Limb (tissue), 2 donors: ENCODE measurements around the gene HBQ1.
"Not testable (repeated sequence)": the region's sequence is repeated elsewhere in the genome, so short reads cannot be mapped to it uniquely, and the experiment has no call there.

Source experiments
- DNase-seq, 2 donors: peaks; one replicate each; pipeline ENCODE4 v3.0.0-alpha.2; 2016; ENCODE audit errors: extremely low spot score in 2 of 2

The HBQ1 gene

DNA sequence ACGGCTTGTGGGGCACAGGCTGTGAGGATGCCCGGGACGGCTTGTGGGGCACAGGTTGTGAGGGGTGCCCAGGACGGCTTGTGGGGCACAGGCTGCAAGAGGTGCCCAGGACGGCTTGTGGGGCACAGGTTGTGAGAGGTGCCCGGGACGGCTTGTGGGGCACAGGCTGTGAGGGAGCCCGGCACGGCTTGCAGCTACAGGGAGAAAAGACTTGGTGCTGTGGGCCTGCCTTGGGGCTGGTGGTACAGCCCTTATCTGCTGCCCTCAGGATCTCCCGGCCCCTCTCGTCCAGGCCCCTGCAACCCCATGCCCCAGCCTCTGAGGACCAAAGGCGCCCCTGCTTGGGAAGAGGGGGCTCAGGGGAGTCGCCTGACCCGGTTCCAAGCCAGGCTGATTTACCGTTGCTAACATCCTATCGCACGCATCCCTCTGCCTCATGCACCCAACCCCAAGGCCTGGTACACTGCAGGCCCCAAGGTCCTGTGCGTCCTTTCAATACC, 19.5 kb upstream of the HBQ1 start:
- no peak for DNase-seq

DNA sequence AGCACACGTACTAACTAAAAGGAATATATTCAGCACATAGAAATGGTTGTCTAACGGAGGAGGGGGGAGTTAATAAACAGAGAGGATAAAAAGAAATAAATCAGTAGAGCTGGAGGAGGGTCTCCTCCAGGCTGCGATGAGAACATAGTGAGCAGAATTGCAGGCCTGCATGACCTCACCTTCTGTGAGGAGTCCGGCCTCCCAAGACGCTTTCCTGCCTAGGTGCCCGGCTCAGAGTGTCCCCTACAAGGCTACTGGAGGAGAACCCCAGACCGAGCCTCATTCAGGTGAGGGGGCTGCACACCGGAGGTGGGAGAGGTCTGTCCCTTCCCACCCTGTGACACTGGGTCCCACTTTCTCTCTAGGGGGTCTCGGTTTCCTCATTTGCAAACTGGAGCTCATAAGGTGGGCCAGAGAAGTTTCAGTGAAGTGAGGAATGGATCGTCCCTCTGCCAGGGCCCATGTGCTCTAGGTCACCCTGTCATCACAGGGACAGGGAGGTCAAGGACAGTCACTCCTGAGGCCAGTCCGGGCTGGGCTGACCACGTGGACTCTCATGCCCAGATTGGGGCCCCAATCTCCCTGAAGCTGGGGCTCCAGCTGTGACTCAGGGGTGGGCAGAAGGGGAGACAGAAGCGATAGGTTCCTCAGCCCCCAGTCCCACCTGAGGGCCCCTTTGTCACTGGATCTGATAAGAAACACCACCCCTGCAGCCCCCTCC, 17.8 kb upstream of the HBQ1 start:
- no peak for DNase-seq

DNA sequence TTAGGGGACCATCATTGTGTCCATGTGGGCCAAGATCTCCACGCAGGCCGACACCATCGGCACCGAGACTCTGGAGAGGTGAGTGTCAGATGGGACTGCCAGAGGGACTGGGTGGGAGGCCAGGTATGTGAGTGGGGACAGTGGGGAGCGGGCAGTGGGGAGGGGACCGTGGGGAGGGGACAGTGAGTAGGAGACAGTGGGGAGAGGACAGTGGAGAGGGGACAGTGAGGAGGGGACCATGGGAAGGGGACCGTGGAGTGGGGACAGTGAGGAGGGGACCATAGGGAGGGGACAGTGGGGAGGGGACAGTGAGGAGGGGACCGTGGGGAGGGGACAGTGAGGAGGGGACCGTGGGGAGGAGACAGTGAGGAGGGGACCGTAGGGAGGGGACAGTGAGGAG, 17.1 kb upstream of the HBQ1 start:
- DNase-seq: not testable (repeated sequence)

DNA sequence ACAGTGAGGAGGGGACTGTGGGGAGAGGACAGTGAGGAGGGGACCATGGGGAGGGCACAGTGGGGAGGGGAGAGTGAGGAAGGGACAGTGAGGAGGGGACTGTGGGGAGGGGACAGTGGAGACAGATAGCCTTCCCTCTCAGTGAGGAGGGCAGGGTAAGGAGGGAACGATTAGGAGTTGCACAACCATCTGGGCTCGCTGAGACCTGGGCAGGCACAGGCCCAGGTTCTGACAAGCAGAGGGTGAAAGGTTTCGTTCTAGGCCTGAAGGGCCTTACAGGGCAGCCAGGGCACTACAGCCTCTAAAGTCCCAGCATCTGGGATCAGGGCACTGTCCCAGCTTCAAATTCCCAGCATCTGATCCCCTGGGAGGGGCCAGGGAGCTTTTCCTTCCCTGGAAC, 16.6 kb upstream of the HBQ1 start:
- not testable (repeated sequence) for DNase-seq

DNA sequence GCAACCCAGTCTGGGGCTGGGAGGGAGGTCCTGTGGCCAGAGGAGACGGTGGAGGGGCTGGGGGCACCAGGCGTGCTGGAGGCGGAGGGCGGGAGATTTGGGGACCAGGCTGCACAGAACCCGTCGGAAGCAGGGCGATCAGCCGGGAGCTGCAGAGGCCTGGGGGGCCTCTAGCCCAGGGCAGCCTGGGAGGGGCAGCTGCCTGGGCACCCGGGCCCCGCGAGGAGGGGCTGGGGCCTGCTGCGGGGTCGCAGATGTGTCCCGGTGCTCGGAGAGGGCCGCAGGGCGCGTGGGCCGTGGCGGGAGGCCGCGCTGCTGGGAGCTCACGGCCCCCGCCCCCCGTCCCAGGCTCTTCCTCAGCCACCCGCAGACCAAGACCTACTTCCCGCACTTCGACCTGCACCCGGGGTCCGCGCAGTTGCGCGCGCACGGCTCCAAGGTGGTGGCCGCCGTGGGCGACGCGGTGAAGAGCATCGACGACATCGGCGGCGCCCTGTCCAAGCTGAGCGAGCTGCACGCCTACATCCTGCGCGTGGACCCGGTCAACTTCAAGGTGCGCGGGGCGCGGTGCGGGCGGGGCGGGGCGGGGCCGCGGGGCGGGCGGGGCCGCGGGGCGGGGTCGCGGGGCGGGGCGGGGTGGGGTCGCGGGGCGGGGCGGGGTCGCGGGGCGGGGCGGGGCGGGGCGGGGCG, 16.0 kb upstream of the HBQ1 start:
- not testable (repeated sequence) for DNase-seq

DNA sequence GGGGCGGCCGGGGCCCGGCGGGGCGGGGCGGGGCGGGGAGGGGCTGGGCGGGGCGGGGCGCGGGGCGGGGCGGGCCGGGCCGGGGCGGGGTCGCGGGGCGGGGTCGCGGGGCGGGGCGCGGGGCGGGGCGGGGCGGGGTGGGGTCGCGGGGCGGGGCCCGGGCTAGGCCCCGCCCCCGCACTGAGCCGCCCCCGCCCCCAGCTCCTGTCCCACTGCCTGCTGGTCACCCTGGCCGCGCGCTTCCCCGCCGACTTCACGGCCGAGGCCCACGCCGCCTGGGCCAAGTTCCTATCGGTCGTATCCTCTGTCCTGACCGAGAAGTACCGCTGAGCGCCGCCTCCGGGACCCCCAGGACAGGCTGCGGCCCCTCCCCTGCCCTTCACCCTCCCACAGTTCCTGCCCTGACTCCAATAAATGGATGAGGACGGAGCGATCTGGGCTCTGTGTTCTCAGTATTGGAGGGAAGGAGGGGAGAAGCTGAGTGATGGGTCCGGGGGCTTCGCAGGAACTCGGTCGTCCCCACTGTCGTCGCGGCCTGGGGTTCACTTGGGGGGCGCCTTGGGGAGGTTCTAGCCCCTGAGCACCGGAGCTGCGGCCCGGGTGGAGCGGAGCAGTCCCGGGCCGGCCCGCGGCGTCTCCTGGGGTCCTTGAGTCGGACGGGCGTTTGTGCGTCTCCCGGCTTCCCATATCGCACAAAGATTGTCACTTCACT, 15.3 kb upstream of the HBQ1 start:
- DNase-seq: peak in 1 of 2 donors; percentile 32

DNA sequence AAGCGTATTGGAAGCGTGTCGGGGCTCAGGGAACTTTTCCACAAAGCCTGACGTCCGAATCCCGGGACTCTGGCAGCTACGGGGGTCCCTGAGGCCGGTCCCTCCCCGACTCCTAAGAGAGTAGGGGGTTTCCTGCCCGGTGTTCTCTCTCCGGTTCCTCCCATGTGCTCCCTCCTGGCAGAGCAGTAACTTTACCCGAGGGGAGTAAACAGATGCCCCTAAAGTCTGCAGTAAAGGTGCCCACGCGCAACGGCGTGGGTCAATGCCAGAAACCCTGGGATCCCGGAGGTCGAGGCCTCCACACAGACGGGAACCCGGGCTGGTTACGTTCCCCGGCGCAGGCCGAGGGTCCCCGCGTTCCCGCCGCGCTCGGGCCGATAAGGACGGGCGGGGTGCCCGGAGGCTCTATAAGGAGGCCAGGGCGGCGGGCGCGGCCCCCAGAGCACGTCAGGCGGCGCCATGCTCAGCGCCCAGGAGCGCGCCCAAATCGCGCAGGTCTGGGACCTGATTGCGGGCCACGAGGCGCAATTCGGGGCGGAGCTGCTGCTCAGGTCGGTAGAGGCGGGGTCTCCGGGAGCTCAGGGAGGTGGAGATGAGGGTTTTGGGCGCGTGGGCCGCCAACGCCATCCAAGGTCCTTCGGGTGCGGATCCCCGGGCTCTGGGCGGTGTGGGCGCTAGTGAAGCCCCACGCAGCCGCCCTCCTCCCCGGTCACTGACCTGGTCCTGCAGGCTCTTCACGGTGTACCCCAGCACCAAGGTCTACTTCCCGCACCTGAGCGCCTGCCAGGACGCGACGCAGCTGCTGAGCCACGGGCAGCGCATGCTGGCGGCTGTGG, 14.5 kb upstream of the HBQ1 start, which contains the start of gene HBM:
Gene HBM (plus strand): TSS at position 440 of the 836 bp plus-strand sequence. CDS start 20 bp downstream, at position 460.
- no peak for DNase-seq

DNA sequence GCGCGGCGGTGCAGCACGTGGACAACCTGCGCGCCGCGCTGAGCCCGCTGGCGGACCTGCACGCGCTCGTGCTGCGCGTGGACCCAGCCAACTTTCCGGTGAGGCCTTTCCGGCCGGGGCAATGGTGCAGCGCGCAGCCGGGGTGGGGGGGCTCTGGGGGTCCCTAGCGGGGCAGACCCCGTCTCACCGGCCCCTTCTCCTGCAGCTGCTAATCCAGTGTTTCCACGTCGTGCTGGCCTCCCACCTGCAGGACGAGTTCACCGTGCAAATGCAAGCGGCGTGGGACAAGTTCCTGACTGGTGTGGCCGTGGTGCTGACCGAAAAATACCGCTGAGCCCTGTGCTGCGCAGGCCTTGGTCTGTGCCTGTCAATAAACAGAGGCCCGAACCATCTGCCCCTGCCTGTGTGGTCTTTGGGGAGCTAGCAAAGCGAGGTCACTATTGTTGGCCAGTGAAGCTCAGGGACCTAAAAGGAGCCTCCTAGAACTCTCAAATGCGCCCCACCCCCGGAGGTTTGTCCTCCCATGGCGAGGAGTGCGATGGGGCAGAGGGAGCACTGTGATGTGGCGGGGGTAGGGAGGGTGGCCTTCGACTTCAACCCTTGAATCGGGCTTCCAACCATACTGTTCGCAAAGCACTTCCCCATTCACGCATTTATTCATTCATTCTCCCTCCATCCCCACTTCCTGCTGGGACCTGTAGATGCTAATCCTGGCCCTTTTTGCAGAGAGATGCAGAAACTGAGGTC, 13.7 kb upstream of the HBQ1 start:
- no peak for DNase-seq

DNA sequence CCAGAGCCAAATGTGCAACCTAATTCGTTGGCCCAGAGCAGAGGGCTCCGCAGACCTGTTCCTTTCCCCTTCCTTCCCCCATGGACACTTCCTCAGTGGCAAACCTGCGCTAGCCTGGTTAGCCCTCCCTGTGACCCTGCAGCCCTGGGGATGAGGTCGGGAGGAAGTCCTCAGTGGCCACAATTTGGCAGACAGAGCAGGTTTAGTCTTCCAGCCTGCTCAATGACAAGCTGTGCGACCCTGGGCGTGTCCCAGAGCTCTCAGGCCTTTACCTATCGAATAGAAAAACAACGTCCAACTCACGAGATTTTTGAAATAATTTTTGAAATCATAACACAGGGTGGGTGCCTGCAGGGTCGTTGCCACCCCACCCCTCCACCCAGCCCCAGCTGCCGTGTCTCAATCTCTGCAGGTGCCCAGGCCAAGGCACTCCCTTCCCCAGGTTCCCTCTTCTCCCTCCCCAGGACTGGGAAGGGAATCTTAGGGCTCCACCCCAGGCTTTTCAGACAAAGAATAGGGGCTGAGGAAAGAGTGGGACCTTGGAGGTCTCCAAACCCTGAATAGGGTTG, 13.1 kb upstream of the HBQ1 start:
- DNase-seq: no peak

DNA sequence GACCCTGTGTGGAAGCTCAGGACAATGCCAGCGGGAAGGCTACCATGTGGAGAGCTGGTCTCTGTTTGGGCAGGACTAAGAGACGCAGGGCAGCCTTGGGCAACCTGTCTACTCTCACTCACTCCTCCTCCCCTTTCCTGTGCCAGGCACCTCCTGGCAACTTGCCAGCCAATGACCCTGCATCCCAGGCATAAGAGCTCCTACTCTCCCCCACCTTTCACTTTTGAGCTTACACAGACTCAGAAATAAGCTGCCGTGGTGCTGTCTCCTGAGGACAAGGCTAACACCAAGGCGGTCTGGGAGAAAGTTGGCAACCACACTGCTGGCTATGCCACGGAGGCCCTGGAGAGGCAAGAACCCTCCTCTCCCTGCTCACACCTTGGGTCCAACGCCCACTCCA, 11.8 kb upstream of the HBQ1 start:
- no peak for DNase-seq

DNA sequence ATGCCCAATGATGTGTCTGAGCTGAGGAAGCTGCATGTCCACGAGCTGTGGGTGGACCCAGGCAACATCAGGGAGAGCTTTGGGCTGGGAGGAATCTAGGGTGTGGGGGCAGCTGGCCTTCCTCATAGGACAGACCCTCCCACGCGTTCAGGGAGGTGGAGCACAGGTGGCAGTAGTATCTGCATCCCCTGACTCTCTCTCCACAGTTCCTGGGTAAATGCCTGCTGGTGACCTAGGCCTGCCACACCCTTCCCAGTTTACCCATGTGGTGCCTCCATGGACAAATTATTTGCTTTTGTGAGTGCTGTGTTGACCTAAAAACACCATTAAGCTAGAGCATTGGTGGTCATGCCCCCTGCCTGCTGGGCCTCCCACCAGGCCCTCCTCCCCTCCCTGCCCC, 11.2 kb upstream of the HBQ1 start:
- DNase-seq: no peak

DNA sequence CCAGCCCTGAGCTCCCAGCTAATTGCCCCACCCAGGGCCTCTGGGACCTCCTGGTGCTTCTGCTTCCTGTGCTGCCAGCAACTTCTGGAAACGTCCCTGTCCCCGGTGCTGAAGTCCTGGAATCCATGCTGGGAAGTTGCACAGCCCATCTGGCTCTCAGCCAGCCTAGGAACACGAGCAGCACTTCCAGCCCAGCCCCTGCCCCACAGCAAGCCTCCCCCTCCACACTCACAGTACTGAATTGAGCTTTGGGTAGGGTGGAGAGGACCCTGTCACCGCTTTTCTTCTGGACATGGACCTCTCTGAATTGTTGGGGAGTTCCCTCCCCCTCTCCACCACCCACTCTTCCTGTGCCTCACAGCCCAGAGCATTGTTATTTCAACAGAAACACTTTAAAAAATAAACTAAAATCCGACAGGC, 10.2 kb upstream of the HBQ1 start:
- DNase-seq: peak in 1 of 2 donors; percentile 58

DNA sequence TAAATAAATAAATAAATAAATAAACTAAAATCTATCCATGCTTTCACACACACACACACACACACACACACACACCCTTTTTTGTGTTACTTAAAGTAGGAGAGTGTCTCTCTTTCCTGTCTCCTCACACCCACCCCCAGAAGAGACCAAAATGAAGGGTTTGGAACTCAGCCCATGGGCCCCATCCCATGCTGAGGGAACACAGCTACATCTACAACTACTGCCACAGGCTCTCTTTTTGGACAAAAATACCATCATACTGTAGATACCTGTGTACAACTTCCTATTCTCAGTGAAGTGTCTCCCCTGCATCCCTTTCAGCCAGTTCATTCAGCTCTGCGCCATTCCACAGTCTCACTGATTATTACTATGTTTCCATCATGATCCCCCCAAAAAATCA, 9.5 kb upstream of the HBQ1 start:
- DNase-seq: no peak

DNA sequence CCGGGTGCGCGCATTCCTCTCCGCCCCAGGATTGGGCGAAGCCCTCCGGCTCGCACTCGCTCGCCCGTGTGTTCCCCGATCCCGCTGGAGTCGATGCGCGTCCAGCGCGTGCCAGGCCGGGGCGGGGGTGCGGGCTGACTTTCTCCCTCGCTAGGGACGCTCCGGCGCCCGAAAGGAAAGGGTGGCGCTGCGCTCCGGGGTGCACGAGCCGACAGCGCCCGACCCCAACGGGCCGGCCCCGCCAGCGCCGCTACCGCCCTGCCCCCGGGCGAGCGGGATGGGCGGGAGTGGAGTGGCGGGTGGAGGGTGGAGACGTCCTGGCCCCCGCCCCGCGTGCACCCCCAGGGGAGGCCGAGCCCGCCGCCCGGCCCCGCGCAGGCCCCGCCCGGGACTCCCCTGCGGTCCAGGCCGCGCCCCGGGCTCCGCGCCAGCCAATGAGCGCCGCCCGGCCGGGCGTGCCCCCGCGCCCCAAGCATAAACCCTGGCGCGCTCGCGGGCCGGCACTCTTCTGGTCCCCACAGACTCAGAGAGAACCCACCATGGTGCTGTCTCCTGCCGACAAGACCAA, 7.8 kb upstream of the HBQ1 start, which contains the start of gene HBA2:
Gene HBA2 (plus strand): TSS at position 503 of the 568 bp plus-strand sequence. CDS start 37 bp downstream, at position 540.
- DNase-seq: not testable (repeated sequence)

DNA sequence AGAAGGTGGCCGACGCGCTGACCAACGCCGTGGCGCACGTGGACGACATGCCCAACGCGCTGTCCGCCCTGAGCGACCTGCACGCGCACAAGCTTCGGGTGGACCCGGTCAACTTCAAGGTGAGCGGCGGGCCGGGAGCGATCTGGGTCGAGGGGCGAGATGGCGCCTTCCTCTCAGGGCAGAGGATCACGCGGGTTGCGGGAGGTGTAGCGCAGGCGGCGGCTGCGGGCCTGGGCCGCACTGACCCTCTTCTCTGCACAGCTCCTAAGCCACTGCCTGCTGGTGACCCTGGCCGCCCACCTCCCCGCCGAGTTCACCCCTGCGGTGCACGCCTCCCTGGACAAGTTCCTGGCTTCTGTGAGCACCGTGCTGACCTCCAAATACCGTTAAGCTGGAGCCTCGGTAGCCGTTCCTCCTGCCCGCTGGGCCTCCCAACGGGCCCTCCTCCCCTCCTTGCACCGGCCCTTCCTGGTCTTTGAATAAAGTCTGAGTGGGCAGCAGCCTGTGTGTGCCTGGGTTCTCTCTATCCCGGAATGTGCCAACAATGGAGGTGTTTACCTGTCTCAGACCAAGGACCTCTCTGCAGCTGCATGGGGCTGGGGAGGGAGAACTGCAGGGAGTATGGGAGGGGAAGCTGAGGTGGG, 6.9 kb upstream of the HBQ1 start:
- DNase-seq: not testable (repeated sequence)

DNA sequence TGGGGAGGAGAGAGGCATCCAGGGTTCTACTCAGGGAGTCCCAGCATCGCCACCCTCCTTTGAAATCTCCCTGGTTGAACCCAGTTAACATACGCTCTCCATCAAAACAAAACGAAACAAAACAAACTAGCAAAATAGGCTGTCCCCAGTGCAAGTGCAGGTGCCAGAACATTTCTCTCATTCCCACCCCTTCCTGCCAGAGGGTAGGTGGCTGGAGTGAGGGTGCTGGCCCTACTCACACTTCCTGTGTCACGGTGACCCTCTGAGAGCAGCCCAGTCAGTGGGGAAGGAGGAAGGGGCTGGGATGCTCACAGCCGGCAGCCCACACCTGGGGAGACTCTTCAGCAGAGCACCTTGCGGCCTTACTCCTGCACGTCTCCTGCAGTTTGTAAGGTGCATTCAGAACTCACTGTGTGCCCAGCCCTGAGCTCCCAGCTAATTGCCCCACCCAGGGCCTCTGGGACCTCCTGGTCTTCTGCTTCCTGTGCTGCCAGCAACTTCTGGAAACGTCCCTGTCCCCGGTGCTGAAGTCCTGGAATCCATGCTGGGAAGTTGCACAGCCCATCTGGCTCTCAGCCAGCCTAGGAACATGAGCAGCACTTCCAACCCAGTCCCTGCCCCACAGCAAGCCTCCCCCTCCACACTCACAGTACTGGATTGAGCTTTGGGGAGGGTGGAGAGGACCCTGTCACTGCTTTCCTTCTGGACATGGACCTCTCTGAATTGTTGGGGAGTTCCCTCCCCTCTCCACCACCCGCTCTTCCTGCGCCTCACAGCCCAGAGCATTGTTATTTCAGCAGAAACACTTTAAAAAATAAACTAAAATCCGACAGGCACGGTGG, 6.1 kb upstream of the HBQ1 start:
- not testable (repeated sequence) for DNase-seq

DNA sequence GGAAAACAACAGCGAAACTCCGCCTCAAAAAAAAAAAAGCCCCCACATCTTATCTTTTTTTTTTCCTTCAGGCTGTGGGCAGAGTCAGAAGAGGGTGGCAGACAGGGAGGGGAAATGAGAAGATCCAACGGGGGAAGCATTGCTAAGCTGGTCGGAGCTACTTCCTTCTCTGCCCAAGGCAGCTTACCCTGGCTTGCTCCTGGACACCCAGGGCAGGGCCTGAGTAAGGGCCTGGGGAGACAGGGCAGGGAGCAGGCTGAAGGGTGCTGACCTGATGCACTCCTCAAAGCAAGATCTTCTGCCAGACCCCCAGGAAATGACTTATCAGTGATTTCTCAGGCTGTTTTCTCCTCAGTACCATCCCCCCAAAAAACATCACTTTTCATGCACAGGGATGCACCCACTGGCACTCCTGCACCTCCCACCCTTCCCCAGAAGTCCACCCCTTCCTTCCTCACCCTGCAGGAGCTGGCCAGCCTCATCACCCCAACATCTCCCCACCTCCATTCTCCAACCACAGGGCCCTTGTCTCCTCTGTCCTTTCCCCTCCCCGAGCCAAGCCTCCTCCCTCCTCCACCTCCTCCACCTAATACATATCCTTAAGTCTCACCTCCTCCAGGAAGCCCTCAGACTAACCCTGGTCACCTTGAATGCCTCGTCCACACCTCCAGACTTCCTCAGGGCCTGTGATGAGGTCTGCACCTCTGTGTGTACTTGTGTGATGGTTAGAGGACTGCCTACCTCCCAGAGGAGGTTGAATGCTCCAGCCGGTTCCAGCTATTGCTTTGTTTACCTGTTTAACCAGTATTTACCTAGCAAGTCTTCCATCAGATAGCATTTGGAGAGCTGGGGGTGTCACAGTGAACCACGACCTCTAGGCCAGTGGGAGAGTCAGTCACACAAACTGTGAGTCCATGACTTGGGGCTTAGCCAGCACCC, 5.0 kb upstream of the HBQ1 start:
- DNase-seq: no peak
